Activated CD4-positive, alpha-beta T cell treated with anti-CD3 and anti-CD28 coated beads, Interleukin-2, amount 50 U/mL, for 16 hours (primary cell): ENCODE results near the gene FOXO6.

Experiments
- DNase-seq: peaks from one replicate; pipeline ENCODE4 v3.0.0-alpha.2; 2020

The FOXO6 gene

DNA sequence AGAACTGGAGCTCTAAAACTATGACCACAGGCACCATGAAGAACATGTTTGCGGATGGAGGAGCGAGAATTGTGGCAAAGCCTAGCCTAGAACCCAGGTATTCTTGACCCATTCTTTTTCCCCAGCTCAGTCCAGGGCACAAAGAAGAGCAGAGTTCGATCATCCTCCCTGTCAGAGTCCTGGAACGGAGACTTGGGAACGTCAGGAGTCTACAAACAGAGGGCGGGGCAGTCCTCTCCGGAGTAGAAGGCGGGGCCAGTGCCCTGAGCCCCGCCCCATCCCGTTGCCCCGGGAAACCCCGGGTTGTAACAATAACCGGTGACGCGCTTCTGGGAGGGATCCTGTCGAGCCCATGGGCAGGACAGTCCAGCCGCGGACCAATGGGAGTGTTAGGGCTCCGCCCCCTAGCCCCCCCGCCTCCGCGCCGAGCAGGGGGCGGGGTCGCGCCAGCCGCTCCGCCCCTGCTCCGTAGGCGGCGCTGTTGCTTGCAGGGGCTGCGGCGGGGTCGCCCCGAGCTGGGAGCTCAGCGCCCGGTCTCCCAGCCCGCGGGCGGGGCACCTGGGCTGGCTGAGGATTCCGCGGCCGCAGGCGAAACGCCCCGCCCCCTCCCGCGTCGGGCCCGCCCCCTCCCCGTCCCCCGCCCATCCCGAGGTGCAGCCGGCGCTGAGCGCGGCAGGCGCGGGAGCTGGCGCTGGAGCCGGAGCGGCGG is at the start of gene FOXO6:
FOXO6 (plus strand) TSS at position 649 of the 709 bp plus-strand sequence.
- peak; percentile 95 for DNase-seq

DNA sequence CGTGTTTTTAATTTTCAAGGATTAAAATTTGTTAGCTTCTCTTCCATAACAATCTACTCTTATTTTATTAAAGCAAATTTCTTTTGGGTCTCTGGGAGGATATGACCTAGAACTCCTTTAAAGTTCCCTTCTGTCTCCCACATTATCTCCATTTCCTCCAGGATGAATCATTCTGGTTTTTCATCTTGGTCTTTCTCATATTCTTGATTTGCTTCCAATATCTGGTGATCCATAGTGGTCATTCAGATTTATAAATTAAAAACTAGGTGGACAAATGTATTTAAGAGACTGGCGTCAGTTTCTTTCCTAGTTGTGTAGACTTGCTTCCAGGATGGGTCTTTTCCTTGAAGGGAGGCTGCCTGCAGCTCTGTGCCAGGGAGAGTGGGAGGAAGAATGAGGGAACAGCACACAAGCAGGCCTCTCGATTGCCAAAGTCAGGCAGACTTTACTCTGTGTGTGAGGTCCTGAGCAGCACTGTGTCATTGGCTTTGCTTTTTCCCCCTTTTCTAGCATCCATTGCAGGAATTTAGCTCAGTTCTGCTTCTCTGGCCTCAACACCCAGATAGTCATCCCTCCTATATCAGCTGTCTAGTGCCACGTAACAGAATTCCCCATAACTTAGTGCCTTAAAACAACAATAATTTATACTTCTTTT is 48.1 kb upstream of the FOXO6 start:
- no peak for DNase-seq

DNA sequence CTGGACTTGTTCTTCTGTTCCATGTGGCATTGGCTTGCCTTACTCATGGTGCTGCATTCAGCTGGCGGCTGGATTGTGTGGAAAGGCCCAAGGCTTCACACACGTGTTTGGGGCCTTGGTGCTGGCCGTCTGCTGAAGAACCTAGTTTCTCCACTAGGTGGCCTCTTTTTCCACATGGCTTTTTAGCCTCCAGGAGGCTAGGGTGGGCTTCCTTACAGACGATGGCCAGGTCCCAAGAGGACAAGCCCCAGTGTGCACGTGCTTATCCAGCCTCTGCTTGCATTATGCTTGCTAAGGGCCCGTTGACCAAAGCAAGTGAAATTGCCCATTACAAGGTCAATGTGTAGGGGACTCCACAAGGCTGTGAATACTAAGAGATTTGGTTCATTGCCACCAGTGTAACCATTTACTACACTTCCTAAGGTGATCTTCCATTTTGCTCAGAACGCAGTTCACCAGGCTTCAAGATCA is 47.5 kb upstream of the FOXO6 start:
- DNase-seq, result peak; percentile 15

DNA sequence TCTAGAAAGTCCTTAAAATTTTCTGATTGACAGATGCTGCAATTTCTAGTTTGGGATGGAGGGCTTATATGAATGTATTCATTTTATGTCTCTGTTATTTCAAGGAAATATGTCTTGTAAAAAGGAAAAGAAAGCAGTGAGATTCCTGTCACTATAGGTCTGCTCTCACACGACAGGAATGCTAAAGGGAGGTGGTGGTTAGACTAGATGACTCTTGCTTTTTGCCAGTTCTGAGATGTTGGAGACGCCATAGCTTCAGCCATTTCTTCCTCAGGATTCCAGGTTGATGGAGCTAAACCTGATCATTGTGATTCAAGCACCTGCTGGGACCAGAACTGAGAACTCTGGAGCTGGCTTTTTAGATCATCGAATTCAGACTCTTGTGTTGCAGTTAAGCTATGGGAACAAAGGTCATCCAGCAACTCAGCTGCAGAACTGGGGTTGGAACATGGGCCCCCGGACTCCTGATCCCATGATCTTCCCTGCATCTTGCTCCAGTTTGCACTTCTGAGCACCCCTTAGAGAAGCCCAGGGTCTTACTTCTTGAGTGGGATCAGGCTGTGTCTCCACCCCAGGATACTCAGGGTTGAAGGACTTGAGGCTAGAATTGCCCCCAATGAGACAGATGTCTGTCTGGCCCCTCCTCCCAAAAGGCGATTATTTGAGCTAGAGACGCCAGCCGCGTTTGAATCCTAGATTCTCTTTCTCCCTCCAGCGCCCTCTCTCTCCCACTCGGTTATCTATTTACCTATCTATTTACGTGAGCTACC is 46.7 kb upstream of the FOXO6 start:
- no peak for DNase-seq

DNA sequence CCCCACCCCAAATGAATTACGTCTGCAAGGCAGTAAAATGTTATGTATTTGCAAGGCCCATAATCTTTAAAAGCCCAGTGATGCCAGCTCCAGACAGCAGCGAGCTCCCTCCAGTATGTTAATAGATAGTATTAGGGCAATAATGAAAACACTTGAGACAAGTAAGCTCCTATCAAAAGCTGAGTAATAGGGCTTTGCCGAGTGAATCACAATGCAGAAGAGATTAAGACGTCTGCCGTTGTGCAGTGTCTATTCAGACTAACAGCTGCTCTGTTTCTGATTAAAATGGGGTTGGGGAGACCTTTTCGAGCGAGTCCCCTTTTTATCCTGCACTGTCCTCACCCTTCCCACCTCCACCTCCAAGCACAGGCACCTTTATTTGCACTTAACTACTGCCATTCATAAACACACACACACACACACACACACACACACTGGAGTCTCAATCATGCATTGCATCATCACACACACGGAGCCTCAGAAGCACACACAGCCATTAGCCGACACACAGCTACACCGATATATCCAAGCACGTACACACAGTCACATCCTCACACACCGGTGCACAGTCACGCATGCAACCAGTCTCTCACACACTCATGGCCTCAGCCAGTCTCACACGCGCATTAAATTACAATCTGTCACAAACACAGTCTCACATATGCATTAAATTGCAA is 46.0 kb upstream of the FOXO6 start:
- DNase-seq, result no peak

DNA sequence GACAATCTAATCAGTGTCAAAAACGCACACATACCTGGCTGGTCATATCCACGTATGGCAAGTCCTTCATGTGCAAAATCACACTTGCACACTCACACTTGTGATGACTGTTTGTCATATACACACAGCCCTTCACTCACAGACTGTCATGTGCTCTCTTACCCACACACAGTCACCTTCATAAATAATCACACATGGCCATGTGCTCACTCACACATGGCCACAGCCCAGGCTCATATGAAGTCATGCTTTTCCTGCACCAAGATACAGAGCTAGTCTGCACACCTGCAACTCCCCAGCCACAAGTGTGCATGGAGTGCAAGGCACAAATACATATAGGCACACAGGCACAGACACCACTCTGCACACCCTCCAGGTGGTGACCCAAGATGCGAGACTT is 45.4 kb upstream of the FOXO6 start:
- DNase-seq, result no peak

DNA sequence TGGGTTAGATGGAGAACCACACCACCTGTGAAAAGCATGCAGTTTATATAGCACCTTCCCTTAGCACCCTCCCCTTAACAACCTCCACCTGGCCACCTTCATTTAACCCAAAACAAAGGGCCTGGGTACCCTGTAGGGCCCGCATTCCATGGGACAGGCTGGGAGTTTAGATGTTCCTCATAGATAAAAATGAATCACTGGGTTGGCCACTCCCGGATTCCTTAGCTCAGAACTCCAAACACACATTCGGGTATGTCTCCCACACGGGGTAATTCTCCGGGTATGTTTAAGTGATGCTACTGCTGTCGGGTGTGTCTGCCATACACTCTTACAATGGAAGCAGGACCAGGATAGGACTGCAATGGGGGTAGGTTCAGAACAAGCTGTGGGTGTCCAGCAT is 43.9 kb upstream of the FOXO6 start:
- no peak for DNase-seq

DNA sequence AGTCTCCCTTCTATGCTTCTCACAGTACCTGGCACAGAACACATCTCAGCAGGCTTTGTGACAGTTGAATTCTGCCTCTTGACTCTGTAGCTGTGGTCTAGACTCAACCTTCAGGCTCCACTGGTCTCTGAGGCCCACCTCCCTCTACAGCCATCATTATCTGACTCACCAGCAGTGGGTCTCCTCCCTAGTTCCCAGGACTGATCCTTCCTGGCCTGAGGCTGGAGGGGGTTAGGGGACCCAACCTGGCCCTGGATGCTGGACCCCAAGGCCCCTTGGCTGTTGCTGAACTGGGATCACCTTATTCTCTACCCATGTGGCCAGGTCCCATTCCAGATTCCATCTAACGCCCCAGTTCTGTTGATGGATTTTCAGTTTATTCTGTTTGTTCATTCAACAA is 43.1 kb upstream of the FOXO6 start:
- DNase-seq, result no peak

DNA sequence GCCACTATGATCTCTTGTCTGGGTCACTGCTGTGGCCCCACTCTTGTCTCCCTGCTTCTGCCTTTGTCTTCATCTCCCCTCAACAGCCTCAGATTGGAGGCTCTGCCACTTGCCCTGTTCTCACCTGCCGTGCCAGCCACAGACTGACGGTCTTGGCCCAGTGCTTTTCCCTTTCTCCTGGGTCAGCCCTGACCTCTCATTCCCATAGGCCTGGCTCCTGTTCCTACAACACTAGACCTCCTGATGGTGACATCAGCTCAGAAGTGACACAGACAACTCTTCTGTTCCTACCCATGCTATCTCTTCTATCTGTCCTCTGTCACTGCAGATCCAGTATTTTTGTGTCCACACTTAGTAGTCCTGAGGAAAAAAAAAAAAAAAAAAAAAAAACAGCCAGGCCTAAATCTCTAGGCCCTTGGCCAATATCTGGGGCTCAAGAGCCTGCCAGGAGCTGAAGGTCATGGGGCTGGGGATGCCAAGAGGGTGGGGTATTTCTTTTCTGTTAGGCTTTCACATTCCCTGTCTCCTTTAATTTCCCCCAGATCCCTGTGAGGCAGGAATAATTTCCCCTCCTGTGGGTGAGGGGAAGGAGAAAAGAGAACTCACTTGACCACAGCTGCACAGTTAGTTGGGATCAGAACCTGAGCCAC is 42.0 kb upstream of the FOXO6 start:
- no peak for DNase-seq

DNA sequence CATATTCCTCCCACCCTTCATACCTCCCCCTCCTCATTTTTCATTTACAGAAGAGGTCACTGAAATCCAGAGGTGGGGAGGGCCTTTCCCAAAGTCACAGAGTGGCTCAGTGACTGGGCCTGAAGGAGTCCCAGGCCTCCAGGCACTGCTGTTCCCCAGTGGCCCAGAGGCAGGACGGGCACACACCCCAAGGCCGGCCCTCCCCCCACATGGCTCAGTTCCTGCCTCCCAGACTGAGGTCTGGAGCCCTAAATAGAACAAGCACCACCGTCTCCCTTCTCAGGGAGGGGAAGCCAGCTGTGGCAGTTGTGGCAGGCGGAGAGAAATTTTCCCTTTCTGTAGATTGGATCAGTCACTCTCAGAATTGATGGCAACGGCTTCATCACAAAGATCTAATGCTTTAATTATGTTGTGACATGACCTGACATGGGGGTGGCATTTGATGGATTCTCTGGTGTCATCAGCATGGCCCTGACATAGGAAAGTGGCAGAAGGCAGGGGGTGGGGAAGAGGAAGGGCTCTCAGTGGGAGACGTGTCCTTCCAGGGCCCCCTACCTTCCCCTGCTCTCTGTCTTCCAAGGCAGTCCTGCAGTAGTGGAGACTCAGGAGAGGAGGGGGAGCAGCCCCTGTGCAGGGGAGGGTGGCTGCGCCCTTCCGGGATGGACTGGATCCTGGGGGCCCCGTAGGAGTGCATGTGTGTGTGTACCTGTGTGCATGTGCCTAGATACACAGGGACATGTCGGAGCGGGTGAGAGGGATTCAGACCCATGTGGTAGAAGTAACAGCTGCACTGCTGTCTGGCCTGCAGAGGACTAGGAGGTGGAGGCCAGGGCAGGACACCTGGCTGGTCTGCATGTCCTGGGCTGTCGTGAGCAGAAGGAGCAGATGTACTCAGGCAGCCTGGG is 41.2 kb upstream of the FOXO6 start:
- DNase-seq, result no peak

DNA sequence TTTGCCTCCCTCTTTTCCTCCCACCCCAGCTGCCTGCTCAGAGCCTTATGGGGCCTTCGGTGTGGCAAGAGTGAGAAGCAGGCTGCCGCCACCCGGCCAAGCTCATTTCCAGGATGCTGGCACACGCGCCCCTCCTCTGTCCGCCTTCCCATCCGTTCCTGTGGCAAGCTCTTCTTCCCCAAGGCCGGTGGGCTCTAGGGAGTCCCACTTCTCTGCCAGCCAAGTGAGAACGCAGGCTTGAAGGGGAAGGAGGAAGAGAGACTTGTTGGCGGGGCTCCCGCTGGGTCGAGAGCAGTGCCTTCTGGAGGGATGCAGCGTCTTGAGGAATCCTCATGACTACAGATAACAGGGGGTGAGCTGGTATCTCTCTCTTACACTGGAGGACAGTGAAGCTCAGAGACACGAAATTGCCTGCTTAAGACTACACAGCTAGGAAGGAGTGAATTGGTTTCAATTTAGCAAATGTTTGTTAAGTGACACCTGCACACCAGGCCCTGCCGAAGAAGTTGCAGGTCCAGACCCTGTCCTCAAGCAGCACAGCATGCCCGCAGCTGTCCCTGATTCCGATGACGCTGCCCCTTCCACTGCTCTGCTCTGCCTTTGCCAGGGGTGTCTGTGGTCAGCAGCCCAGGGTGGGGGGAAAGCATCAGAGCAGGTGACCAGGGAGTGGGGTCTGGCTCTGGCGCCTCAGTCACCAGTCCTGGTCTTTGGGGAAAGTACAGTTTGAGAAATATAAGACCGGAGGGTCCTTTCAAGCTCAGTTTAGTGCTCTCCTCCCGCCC is 40.1 kb upstream of the FOXO6 start:
- DNase-seq, result no peak

DNA sequence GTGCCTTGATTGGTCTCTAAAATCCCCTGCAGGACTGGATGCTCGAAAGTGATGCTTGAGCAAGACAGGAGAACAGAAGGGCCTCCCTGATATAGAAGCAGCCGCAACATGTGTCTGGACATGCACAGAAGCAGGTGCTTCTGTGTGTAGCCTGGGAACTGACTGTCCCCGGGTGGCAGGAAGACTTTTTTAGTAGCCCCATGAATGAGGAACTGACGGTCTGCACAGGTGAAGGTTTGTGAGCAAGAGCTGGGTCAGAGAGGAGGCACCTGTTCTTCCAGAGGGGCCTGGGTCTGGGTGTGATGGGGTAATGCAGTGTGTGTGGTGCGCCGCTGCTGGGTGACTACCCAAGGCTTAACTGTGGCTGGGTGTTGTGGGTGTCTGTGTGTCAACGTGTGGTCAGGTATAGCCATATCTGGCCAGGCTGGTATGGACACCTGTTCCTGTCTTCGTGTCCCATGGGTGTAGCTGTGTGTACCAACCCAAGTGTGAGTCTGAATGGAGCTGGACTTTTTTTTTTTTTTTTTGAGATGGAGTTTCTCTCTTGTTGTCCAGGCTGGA is 39.1 kb upstream of the FOXO6 start:
- DNase-seq, result no peak

DNA sequence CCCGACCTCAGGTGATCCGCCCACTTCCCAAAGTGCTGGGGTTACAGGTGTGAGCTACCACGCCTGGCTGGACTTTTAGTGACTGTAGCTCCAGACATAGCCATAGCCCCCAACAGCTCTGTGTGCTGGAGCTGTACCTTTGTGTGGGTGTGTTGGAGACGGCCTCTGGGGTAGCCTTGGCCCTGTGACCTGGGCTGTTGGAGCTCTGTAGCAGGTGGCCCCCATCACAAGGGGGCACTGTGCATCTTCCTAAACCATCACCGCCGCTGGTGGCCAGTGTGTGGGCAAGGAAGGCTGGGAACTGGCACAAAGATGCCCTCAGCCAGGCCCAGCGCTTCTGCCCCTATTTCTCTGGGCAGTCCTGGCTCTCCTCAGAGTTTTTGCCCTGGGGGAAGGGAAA is 38.4 kb upstream of the FOXO6 start:
- peak; percentile 25 for DNase-seq

DNA sequence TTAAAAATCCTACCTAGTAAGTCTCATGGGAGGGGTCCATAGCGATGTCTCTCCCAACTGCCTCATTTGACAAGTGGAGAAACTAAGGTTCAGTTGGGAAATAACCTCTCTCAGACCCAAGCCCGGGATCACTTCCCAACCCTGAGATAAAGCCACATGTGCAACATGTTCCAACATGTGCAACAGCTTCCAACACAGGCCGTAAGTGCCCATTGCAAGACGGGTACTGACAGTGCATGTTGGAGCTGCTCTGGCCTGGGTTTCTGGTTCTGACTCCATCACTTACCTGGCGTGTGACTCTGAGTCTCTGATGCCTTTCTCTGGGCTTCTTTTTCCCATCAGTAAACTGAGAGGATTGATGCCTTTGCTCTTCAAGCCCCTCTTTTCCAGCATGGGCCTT is 38.0 kb upstream of the FOXO6 start:
- DNase-seq, result no peak

DNA sequence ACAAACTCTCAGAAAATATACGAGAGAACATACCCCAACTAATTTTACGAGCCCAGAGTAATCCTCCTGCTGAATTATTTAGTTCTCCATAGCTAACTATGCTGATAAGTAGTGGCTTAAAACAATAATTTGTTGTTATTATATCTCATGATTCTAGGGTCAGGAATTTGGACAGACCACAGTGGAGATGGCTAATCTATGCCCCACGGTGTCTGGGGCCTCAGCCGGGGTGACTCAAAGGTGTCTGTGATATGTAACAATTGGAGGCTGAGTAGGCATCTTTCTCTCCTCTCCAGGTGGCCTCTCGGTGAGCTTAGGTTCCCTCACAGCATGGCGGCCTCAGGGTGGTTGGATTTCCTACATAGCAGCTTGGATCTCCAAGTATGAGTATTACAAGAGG is 35.4 kb upstream of the FOXO6 start:
- DNase-seq, result no peak

DNA sequence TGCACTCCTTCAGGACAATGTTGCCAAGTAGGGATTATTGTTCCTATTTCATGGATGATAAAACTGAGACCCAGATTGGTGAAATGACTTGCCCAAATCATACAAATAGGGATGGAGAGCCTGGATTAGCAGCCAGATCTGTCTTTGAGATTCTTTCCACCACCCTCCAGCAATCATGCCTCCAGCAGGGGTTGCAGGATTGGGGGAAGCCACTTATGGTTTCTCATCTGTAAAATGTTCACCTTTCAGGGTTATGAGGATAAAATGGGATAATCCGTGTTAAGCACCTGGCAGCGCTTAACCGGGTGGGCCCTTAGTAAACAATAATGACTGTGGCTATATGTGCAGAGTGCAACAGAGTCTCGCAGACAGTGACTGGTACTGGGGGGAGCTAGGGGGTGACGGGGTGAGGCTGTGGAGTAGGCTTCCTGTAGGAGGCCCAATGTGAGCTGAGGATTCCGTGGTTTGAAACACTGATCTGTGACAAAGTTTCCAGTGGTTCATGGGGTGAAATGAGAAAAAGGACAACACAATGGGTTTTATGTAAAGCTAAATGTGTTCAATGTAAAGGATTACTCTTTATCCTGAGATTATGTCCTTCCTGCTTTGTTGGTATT is 33.7 kb upstream of the FOXO6 start:
- DNase-seq, result no peak

DNA sequence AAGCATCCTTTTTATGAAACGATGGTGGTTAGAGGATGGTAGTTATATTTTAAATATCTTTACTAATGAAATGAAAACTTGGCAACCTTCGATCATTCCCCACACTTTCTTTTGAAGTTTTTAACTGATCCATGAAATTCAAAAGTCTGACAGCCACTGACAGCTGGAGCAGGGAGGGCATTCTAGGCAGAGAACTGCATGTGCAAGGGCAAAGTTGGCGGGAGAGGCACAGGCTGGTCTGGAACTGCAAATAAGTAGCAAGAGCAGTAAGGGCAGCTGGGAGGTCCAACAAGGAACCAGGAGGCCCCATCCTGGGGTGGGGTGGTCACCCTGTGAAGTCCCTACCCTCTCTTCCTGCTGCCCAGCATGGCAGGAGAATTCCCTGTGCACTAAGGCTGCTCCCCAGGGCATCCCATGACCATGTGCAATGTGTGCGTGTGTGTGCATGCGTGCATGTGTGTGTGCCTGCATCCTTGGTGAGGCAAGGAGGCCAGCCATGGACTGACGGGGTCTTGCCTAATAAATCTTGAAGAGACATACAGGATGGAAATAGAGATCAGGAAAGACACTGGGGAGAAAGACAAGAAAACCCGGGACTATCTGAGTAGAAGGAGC is 33.1 kb upstream of the FOXO6 start:
- DNase-seq, result no peak

DNA sequence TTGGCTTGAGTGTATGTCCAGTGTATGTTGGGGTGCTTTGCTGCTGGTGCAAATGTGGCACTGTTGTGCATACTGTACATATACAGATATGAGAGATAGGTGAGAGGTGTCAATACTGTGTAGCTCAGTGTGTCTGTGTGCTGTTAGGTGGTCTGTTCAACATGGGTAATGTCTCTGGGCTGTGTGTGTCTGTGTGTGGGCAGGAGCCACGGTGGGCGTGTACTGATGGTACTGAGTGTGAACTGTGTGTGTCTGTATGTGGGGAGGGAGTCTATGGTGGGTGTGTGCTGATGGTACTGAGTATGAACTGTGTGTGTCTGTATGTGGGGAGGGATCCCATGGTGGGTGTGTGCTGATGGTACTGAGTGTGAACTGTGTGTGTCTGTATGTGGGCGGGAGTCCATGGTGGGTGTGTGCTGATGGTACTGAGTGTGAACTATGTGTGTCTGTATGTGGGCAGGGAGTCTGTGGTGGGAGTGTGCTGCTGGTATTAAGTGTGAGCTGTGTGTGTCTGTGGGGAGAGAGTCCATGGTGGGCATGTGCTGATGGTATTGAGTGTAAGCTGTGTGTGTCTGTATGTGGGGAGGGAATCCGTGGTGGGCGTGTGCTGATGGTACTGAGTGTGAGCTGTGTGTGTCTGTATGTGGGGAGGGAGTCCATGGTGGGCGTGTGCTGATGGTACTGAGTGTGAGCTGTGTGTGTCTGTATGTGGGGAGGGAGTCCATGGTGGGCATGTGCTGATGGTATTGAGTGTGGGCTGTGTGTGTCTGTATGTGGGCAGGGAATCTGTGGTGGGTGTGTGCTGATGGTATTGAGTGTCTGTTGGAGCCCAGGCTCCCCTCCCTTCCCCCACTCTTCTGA is 32.2 kb upstream of the FOXO6 start:
- no peak for DNase-seq
